ENCODE data around the gene ARMS2.

GRCh38 chr10:122490268-122490667 is 35.8 kb downstream of the ARMS2 start:
- TF ChIP-seq CTCF (IDR thresholded peaks at IDR 0.05): no peak
- no peak for TF ChIP-seq POLR2AphosphoS5 (IDR thresholded peaks at IDR 0.05; ENCODE audit: insufficient read depth in 1 of 2, low read depth in 1 of 2)
- no peak for TF ChIP-seq POLR2A (IDR thresholded peaks at IDR 0.05)

Measured in vagina (tissue), 2 donors.